GM10847 (cell line): ENCODE results near the gene UNC5CL.

ENCODE experiments used
- POLR2A ChIP-seq: IDR thresholded peaks from 2 replicates; pipeline ENCODE4 v1.6.1; 2011; ENCODE audit not compliant: insufficient read length; ENCODE audit errors: extremely low read depth

Gene UNC5CL

GRCh38 chr6:41050536-41050935 is 11.5 kb upstream of the UNC5CL start:
- no peak for TF ChIP-seq POLR2A

GRCh38 chr6:41049955-41050354 is 10.9 kb upstream of the UNC5CL start:
- TF ChIP-seq POLR2A = no peak

- TF ChIP-seq POLR2A = no peak
Observed at GRCh38 chr6:41049521-41049920, 10.5 kb upstream of the UNC5CL start.

GRCh38 chr6:41047745-41048732 is 9.0 kb upstream of the UNC5CL start:
- TF ChIP-seq POLR2A = no peak

DNA sequence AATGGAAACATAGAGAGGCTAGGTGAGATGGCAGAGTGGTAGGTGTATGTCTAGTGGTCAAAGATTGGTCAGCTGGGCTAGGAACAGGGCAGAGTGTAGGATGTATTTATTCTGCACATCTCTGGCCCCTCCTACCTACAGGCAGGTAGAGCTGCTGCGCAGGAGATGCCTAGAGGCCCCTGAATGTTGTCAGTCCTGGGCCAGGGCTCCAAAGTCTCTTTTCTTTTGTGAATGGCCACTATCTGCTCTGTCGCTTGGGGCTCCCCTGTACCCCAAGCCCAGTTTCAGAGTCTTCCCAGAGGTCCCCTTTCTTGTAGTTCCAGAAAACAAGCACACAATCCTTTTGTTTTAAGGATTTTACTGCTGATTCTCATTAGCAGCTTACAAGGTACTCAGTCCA is 8.3 kb upstream of the UNC5CL start:
- TF ChIP-seq POLR2A = no peak

DNA sequence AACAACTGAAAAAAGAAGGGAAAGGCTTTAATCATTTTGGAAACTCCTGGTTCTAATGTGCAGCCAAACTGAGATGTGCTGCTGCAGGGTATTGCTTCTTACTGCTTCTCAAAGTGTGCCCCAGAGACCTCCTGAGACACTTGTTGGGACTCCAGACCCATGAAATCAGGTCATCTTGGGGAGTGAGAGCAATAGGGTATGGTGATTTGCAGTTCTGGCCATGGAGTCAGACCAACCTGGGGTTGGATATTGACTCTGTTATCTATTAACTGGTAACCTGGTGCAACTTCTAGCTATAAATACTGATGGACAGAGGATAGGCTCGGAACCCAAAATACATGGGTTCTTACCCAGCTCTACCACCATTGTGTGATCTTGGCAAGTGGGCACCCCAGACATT is 7.1 kb upstream of the UNC5CL start:
- TF ChIP-seq POLR2A = no peak

DNA sequence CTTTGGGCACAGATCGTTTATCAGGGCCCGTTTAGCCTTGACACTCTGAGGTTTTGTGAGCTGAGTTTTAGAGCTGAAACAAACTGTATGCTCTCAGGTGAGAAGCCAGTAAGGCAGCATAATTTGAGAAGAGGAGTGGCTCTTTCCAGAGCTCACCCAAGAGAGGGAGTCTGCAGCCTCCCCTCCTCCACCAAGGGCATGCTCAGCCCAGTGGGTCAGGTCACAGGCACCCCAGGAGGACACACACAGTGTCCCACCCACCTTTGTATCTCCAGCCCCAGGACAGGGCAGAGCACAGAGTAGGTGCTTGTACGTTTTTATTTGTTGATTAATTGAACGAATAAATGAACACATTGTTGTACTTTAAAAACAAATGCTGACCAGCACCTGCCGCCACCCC is 6.6 kb upstream of the UNC5CL start:
- no peak for TF ChIP-seq POLR2A

DNA sequence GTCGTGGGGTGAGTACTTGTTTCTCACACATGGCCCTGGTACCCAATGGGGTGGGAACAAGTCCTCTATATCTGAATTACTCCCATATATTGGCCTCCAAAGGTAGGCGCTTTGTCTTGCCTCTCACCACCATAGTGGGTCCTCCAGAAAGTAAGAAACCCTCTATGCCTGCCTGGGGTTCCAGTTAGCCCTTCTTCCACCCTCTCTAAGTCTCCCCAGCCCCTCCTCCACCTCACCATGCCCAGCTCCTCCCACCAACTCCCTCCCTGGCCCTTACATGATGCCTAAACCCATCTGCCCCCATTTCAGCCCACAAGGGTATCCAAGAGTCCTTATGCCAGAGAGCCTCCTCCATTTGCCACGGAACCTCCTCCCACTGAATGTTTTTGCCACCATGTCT is 4.1 kb upstream of the UNC5CL start:
- no peak for TF ChIP-seq POLR2A

DNA sequence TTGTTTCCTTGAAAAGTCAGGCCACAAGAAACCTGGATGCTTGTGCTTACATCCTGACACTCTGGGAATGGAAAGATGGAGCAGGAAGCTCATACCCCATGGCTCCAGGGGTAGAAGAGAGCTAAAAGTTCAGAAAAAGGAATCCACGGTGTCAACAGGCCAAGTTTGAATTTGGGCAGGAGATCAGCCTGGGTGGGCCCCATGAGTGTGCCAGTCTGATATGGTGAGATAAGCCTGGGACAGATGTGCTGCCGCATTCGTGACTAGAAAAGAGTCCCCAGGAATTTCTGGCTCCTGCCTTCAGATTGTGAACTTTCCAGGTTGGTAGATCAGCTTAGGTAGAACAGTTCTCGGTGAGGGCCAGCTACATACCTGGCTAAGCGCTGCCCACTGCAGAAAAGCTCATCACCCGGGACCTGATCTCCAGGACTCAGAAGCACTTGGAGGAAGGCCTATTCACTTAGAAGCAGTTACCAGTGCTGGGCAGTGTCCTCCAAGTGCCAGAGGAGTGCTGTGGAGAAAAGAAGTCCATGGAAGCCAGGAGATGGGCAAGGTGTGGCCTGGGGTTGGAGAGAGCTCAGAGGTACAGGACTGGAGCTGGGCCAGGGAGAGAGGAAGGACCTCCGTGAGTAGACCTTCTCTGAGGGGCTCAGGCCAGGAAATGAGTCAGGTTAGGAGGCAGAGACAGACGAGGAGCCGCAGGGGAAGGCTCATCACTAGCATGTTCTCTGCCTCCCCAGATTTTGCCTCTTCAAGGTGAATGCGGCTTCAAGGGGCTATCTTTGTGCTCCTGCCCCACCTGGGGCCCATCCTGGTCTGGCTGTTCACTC is 3.4 kb upstream of the UNC5CL start, which contains the start of gene TSPO2:
TSPO2 (plus strand) TSS at position 242 of the 830 bp plus-strand sequence; CDS start at position 761, 519 bp downstream.
- TF ChIP-seq POLR2A = no peak

GRCh38 chr6:41040940-41041536 is 2.0 kb upstream of the UNC5CL start:
- TF ChIP-seq POLR2A = no peak

- no peak for TF ChIP-seq POLR2A
Observed at GRCh38 chr6:41040101-41040939, 1.3 kb upstream of the UNC5CL start.

GRCh38 chr6:41038205-41038604 is 816 bp downstream of the UNC5CL start:
- no peak for TF ChIP-seq POLR2A

- no peak for TF ChIP-seq POLR2A
Observed at GRCh38 chr6:41037107-41037900, 1.7 kb downstream of the UNC5CL start.

DNA sequence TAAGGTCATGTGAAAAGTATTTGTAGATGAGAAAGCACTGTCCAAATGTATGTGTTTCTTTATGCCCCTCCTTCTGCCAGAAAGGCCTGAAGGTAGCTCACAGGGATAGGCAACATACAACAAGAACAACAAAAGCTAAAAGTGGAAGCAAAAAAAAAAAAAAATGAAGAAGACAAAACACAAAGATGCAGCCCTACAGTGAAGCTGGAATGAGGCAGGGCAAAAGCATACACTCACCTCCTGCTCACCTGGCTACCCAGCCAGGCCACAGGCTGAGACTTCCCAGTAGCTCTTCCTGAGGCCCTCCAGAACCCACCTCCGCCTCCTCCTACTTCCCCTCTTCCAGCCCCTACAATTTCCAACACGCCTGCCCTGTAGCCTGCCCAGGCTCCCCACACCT is 2.4 kb downstream of the UNC5CL start:
- no peak for TF ChIP-seq POLR2A
